NB4 (cell line): Measurements from ENCODE around the gene RPTOR.

ENCODE experiments used
- DNase-seq: peaks from one replicate; pipeline ENCODE4 v3.0.0; 2010; ENCODE audit warnings: low read depth
- H3K4me3 ChIP-seq: one replicate; pipeline ENCODE4 v1.5.1; 2011; ENCODE audit warnings: mild to moderate bottlenecking, low read depth, low read length, moderate library complexity
- MYC ChIP-seq: IDR thresholded peaks from 2 replicates; pipeline ENCODE4 v1.6.1; 2011; ENCODE audit warnings: low read depth, low read length
- POLR2A ChIP-seq: IDR thresholded peaks from 2 replicates; pipeline ENCODE4 v1.6.1; 2011; ENCODE audit warnings: mild to moderate bottlenecking; ENCODE audit not compliant: insufficient read length; ENCODE audit errors: extremely low read depth
- TF ChIP-seq, protein P1 (sequence below): IDR thresholded peaks from 2 replicates; pipeline ENCODE4 v1.6.1; 2011; ENCODE audit warnings: low read depth, low read length
- TF ChIP-seq, protein P2 (sequence below): IDR thresholded peaks from one replicate; pipeline ENCODE4 v1.5.1; 2012; ENCODE audit warnings: low read depth, low read length

RPTOR gene

DNA sequence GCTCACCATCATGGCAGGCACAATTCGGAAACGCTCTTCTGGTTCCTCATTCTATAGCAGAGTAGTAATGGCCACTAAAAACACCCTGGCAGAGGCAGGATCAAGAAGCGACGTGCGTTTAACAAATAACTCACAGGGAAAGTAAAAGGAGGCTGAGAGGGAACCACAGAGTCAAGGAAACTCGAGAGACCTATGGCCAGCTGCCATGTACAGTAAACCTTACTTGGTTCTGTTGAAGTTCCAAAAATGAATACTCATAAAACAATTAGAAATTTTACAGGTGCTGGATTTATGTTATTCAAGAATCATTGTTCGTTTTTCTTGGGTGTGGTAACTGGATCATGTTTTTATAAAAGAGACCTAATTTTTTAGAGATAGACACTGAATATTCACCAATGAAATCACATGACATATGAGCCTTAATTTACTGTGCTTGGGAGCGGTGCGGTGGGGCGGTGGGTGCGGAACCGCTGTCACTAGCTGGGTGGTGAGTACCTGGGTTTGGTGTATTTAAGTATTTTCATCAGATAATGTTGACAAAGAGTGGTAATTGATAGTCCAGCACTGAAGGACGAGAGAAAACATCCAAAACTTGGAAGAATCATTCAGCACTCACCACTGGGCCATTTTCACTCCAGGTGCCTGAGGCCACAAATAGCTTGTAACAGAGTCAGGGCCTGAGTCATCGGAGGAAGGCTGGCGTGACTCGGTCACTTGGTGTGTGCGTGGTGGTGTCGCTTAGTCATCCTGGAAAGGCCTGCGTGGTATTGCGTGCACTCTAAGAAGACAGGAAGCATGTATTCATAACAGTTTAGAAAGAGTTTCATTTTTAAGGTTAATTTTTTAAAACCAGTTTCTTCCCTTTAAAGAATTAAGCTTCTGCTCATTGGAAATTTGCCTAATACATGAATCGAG, 311.6 kb downstream of the RPTOR start:
- peak; percentile 90 for DNase-seq
- H3K4me3 ChIP-seq, result no peak overlapping the region
- TF ChIP-seq, protein P1, sequence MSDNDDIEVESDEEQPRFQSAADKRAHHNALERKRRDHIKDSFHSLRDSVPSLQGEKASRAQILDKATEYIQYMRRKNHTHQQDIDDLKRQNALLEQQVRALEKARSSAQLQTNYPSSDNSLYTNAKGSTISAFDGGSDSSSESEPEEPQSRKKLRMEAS, result peak; percentile 69
- no peak for TF ChIP-seq POLR2A
- peak; percentile 53 for TF ChIP-seq MYC

DNA sequence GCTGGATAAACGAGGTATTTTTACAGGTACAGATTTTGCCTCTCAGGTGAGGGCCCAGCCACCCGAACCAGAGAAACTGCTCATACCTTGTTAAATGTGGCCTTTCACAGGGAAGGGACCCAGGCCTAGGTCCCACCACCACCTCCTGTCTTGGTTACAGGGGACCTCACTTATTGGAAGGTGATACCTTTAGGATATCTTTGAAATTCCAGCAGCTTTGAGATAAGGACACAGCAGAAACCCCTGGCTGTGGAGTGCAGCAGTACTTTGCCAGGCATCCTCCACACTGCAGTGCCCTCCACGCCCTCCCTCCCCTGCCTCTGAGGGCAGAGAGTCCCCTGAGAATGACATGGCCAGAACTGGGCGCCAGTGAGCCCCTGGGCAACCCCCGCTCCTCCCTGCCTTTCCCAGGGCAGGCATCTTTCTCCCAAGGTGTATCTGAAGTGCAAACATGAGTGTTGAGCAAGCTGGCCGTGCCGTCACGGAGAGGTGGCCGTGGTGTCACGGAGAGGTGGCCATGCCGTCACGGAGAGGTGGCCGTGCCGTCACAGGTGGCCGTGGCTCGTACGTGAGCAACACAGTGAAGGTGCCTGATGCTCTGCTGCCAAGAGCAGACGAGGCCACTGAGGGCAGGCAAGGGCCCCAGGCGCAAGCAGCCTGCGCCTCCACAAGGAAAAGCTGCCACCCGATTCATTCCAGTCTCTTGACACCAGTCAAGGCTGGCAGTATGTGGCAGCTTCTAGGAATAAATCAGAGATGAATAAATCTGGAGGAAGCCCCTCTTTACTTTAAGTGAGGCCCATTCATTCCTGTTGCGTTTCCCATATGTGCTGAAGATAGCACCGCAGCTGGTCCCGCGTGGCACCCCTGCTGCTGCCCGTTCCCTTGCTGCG, 312.5 kb downstream of the RPTOR start:
- no peak overlapping the region for H3K4me3 ChIP-seq
- DNase-seq, result no peak
- TF ChIP-seq, protein P1, result no peak
- no peak for TF ChIP-seq MYC
- TF ChIP-seq POLR2A, result no peak
- TF ChIP-seq, protein P2, sequence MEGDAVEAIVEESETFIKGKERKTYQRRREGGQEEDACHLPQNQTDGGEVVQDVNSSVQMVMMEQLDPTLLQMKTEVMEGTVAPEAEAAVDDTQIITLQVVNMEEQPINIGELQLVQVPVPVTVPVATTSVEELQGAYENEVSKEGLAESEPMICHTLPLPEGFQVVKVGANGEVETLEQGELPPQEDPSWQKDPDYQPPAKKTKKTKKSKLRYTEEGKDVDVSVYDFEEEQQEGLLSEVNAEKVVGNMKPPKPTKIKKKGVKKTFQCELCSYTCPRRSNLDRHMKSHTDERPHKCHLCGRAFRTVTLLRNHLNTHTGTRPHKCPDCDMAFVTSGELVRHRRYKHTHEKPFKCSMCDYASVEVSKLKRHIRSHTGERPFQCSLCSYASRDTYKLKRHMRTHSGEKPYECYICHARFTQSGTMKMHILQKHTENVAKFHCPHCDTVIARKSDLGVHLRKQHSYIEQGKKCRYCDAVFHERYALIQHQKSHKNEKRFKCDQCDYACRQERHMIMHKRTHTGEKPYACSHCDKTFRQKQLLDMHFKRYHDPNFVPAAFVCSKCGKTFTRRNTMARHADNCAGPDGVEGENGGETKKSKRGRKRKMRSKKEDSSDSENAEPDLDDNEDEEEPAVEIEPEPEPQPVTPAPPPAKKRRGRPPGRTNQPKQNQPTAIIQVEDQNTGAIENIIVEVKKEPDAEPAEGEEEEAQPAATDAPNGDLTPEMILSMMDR, result no peak

DNA sequence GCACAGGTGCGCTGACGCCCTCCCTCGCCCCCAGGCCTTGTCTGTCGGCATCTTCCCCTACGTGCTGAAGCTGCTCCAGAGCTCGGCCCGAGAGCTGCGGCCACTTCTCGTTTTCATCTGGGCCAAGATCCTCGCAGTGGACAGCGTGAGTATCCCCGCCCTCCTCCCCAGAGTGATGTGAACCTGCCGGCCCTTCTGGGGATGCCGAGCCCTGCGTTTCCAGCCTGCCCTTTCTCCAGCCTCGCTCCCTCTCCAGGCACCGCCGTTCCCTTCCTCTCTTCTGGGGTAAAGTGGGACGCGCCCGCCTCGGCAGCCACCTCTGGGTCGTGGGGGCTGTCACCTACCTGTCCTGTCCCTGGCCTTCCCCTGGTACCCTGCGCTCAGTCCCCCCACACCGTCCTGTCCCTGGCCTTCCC, 313.1 kb downstream of the RPTOR start:
- no peak overlapping the region for H3K4me3 ChIP-seq
- no peak for DNase-seq
- TF ChIP-seq, protein P1, result no peak
- TF ChIP-seq MYC (no peak), POLR2A (no peak)
- TF ChIP-seq, protein P2, result no peak

DNA sequence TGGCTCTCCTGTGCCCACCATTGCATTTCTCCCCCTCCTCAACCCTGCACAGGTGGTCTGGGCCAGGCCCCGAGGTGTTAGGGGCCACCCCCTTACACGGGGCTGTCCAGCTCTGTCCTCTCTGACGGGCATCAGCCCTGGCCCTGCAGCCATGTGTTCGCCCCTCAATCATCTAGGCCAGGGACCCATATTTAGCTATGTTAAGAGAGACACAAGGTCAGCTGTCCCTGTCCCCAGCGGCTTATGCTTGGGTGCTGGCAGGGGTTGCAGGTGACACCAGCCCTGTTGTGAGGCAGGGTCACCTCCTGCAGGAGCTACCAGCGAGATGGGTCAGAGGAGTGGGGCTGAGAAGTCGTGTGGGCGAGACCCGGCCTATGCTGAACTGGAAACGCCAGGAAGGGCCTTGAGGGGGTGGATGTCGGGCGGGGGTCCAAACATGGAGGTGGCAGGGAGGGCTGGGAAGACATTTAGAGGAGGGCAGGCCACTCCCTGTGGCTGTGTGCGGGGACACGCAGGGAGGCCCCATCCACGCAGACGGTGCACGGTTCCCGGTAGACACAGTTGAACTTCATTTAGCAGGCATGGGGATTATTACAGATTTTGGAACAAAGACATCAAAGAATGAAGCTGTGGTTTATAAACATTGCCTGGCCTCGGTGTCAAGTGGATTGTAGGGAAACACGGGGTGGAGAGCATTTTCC, 313.8 kb downstream of the RPTOR start:
- no peak overlapping the region for H3K4me3 ChIP-seq
- no peak for DNase-seq
- TF ChIP-seq, protein P2, result no peak
- TF ChIP-seq, protein P1, result no peak
- TF ChIP-seq MYC, result no peak
- TF ChIP-seq POLR2A, result no peak

DNA sequence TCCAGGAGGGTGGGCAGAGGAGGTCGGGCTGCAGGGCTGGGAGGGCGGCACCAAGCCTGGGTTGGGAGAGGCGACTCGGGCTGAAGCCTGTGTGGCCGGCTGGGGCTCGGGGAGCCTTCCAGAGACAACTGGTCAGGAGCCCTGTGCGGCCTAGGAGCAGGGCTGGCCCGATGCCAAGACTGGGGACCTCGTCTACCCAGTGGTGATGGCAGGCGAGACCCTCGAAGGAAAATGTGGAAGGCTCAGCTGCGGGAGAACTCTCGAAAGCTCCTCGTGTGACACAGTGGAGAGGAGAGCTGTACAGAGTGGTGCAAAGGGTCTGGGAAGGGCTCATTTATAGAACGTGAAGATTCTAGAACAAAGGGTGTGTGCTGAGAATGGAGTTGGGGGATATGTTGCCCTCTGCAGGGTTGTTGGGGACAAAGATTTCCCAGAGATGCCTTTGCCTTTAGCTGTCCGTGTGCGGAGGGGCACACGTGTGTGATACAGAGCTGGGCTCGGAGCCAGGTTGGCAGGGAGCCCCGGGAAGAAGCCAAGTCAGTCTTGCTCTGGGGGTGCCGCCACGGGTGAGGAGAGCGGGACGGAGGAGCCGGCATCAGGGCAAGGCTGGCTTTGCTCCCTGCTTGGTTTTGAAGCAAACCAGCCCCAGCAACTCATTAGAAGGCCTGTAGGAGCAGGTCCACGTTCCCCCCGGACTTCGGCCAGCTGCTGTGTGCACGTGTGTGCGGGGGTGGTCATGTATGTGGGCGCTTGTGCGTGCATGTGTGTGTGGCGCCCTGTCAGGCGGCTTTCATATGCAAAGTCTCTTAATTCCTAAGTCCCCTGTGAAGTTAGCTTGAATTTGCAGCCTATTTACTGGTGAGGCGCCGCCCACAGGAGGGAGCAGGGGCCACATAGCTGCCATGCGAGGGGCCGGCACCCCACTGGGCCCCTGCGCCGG, 314.6 kb downstream of the RPTOR start:
- no peak for DNase-seq
- H3K4me3 ChIP-seq, result no peak overlapping the region
- TF ChIP-seq MYC (no peak), POLR2A (no peak)
- TF ChIP-seq, protein P1, result no peak
- TF ChIP-seq, protein P2, result no peak
